KG1 (cell line): Measurements from ENCODE around the gene ERMARD.

ENCODE experiments used
- DNase-seq: peaks from one replicate; lab custom pipeline; 2025; lab: John Stamatoyannopoulos, UW

The ERMARD gene

GRCh38 chr6:169825558-169826225 is 74.3 kb downstream of the ERMARD start:
- DNase-seq = no peak

DNA sequence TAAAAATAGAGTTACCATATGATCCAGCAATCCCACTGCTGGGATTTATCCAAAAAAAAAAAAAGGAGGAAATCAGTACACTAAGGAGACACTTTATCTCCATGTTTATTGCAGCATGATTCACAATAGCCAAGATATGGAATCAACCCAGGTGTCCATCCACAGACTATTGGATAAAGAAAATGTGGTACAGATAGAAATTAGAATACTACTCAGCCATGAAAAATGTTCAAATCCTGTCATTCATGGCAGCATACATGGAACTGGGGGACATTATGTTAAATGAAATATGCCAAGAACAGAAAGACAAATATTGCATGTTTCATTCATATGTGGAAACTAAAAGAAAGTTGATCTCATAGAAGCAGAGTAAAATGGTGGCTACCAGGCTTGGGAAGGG is 75.3 kb downstream of the ERMARD start:
- DNase-seq = no peak

- no peak for DNase-seq
Measured at GRCh38 chr6:169827290-169827717, 75.9 kb downstream of the ERMARD start.

DNA sequence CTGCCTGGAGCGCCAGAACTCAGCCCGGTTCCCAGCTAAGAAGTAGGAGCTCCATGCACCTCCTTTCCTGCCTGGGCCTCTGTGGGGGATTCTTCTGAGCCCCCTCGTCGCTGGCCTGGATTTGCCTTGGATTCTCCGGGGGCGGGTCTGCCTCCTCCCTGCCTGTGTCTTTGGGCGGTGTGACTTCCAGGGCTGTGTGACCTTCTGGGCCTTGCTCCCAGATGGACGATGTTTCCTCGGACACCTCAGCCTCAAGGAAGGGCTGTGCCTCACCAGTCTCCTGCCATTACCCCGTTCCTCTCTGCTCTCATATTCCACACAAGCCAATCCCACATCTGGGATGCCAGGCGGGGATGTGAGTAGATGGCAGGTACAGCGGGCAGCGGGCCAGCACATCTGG is 76.8 kb downstream of the ERMARD start:
- DNase-seq = no peak

- DNase-seq = no peak
Measured at GRCh38 chr6:169829786-169830185, 78.4 kb downstream of the ERMARD start.

DNA sequence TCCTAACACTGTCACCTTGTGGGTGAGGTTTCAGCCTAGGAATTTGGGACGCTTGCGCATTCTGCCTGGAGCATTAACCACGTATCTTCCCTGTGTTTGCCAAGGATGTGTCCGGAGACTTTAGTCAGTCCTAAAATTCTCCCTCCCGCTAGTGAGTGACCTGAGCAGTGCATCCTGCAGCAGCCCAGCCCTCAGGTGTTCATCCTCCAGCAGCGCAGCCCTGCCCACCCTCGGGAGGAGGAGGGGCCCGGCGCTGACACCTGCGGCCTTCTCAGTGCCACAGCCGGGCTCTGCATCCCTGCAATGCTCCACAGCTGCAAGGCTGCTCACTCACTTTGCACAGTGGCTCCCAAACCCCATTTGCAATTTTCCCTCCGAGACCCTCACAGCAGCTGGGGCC is 79.5 kb downstream of the ERMARD start:
- DNase-seq = no peak
